GDM1 (cell line): ENCODE data around the gene RNASET2.
"Not testable (repeated sequence)": the region's sequence is repeated elsewhere in the genome, so short reads cannot be mapped to it uniquely, and the experiment has no call there.

Experiments used
- DNase-seq: peaks from one replicate; lab custom pipeline; 2025; lab: John Stamatoyannopoulos, UW

Gene RNASET2

GRCh38 chr6:166927935-166928643 is 28.3 kb downstream of the RNASET2 start:
- DNase-seq, result no peak

- DNase-seq, result no peak
These were observed 29.0 kb downstream of the RNASET2 start for GRCh38 chr6:166927240-166927934.

GRCh38 chr6:166926748-166927147 is 29.6 kb downstream of the RNASET2 start:
- no peak for DNase-seq

- no peak for DNase-seq
These were observed 31.0 kb downstream of the RNASET2 start for GRCh38 chr6:166925141-166925996.

GRCh38 chr6:166924531-166924930 is 31.8 kb downstream of the RNASET2 start:
- no peak for DNase-seq

- DNase-seq, result no peak
These were observed 33.4 kb downstream of the RNASET2 start for GRCh38 chr6:166922937-166923336.

- DNase-seq, result no peak
These were observed 34.8 kb downstream of the RNASET2 start for GRCh38 chr6:166921570-166921969.

- no peak for DNase-seq
These were observed 39.5 kb downstream of the RNASET2 start for GRCh38 chr6:166916824-166917223.

- not testable (repeated sequence) for DNase-seq
These were observed 40.9 kb downstream of the RNASET2 start for GRCh38 chr6:166915484-166915883.

GRCh38 chr6:166914952-166915351 is 41.4 kb downstream of the RNASET2 start:
- not testable (repeated sequence) for DNase-seq

GRCh38 chr6:166911248-166911677 is 45.1 kb downstream of the RNASET2 start:
- DNase-seq, result no peak

GRCh38 chr6:166910601-166911000 is 45.7 kb downstream of the RNASET2 start:
- no peak for DNase-seq

GRCh38 chr6:166908811-166909210 is 47.5 kb downstream of the RNASET2 start:
- no peak for DNase-seq

GRCh38 chr6:166907871-166908806 is 48.2 kb downstream of the RNASET2 start:
- DNase-seq, result no peak

- no peak for DNase-seq
These were observed 48.9 kb downstream of the RNASET2 start for GRCh38 chr6:166907373-166907841.

GRCh38 chr6:166906376-166907044 is 49.8 kb downstream of the RNASET2 start:
- DNase-seq, result no peak

GRCh38 chr6:166905505-166906134 is 50.7 kb downstream of the RNASET2 start:
- no peak for DNase-seq

- no peak for DNase-seq
These were observed 51.3 kb downstream of the RNASET2 start for GRCh38 chr6:166905013-166905412.

GRCh38 chr6:166904101-166904746 is 52.1 kb downstream of the RNASET2 start:
- DNase-seq, result no peak

- no peak for DNase-seq
These were observed 52.9 kb downstream of the RNASET2 start for GRCh38 chr6:166903500-166903899.
